Tibial nerve (tissue), 4 donors: Measurements from ENCODE around the gene HPS1. TPM values are rescaled to one million over a fixed set of nuclear protein-coding genes. Genes with fewer than 3 reads are reported as not detected.
A peak's percentile ranks its signal among the peaks of the same experiment; 100 is the strongest.

ENCODE experiments used
- DNase-seq, 2 donors: peaks; one replicate each; pipeline ENCODE4 v3.0.0-alpha.2; 2019; ENCODE audit warnings: low spot score in 2 of 2
- H3K27ac ChIP-seq, 4 donors: fragments of 200-600 bp; sonication (generic) in 3 of 4; one replicate each; pipeline ENCODE4 v1.5.1; 2017 to 2019; ENCODE audit warnings: mild to moderate bottlenecking in 1 of 4
- H3K27me3 ChIP-seq, 2 donors: fragments of 200-600 bp; sonication (generic) in 1 of 2; one replicate each; pipeline versions ENCODE4 v1.5.1 to v1.6.0; 2017 to 2019
- H3K36me3 ChIP-seq, 3 donors: fragments of 200-600 bp; sonication (generic); one replicate each; pipeline ENCODE4 v1.5.1; 2018 to 2019
- H3K4me1 ChIP-seq, 4 donors: fragments of 200-600 bp; sonication (generic) in 3 of 4; one replicate each; pipeline ENCODE4 v1.5.1; 2017 to 2019
- H3K4me3 ChIP-seq, 4 donors: fragments of 200-600 bp; sonication (generic) in 3 of 4; one replicate each; pipeline ENCODE4 v1.5.1; 2017 to 2019; ENCODE audit warnings: mild to moderate bottlenecking in 1 of 4, moderate library complexity in 1 of 4
- H3K9me3 ChIP-seq, 4 donors: fragments of 200-600 bp; sonication (generic) in 3 of 4; one replicate each; pipeline ENCODE4 v1.5.1; 2017 to 2019
- CTCF ChIP-seq, 5 experiments: fragments of 200-600 bp in 3 of 5; fragments of 450-650 bp in 2 of 5; sonication (generic) in 3 of 5; IDR thresholded peaks; one replicate each; pipeline ENCODE4 v1.5.1; 2016 to 2019; ENCODE audit warnings: antibody characterized with exemption in 5 of 5, mild to moderate bottlenecking in 3 of 5, moderate library complexity in 2 of 5
- EP300 ChIP-seq, 2 donors: sonication (generic); formaldehyde crosslinking; IDR thresholded peaks; one replicate each; pipeline ENCODE4 v1.6.1; 2017; ENCODE audit warnings: antibody characterized with exemption in 2 of 2, mild to moderate bottlenecking in 1 of 2
- POLR2A ChIP-seq, 2 donors: fragments of 450-650 bp; IDR thresholded peaks; one replicate each; pipeline ENCODE4 v1.6.1; 2017; ENCODE audit warnings: antibody characterized with exemption in 2 of 2, mild to moderate bottlenecking in 2 of 2, moderate library complexity in 2 of 2
- WGBS, 2 donors: methylation state at CpG; one replicate each; pipeline ENCODE4 v1.1.5; 2018; 5-methylcytosine and 5-hydroxymethylcytosine counted together
- total RNA-seq, 4 donors: library from RNA; depleted of rRNA; stranded (reverse); fragments of >200 nt; gene quantifications; one replicate each; pipeline ENCODE4 v1.1.0, GENCODE V29; 2016

HPS1 gene
- total RNA-seq, 4 donors from 2014 or later, result 38.7 to 101 (median 62.5) TPM

- Histone ChIP-seq H3K4me1 (peaks cover 0 to 32% (median 12%) of the 10 kb centered on the region in 4 donors), H3K4me3 (peak overlapping the region; percentile 45 to 65 (median 56))
Observed at GRCh38 chr10:98414578-98414931, 32.2 kb downstream of the HPS1 start.

GRCh38 chr10:98411768-98412167 is 35.0 kb downstream of the HPS1 start:
- no peak overlapping the region for H3K27ac ChIP-seq
- H3K4me1 ChIP-seq, result peaks cover 0 to 32% (median 12%) of the 10 kb centered on the region in 4 donors
- no peaks in the 10 kb centered on the region for H3K27me3 ChIP-seq
- no peaks in the 10 kb centered on the region for H3K9me3 ChIP-seq
- WGBS, 2 donors, result 68 to 83% methylated on average over 1 of the region's 1 CpG
- TF ChIP-seq CTCF (IDR thresholded peaks at IDR 0.05) (no peak), POLR2A (IDR thresholded peaks at IDR 0.05) (no peak), EP300 (IDR thresholded peaks at IDR 0.05) (no peak)
- peaks cover 0 to 34% (median 0%) of the 10 kb centered on the region in 3 donors for H3K36me3 ChIP-seq
- DNase-seq, result no peak
- no peak overlapping the region for H3K4me3 ChIP-seq

More at GRCh38 chr10:98414578-98414931, 32.2 kb downstream of the HPS1 start:
- peak overlapping the region; percentile 63 to 85 (median 83) for H3K27ac ChIP-seq
- TF ChIP-seq CTCF (IDR thresholded peaks at IDR 0.05) (no peak), EP300 (IDR thresholded peaks at IDR 0.05) (no peak), POLR2A (IDR thresholded peaks at IDR 0.05) (no peak)
- no peaks in the 10 kb centered on the region for H3K9me3 ChIP-seq
- DNase-seq, result no peak
- 23 to 32% methylated on average over 3 of the region's 3 CpGs for WGBS, 2 donors
- H3K27me3 ChIP-seq, result no peaks in the 10 kb centered on the region
- peaks cover 3 to 53% (median 3%) of the 10 kb centered on the region in 3 donors for H3K36me3 ChIP-seq

- 83 to 88% methylated on average over 11 of the region's 11 CpGs for WGBS, 2 donors
- no peaks in the 10 kb centered on the region for H3K27me3 ChIP-seq
- no peak for TF ChIP-seq POLR2A (IDR thresholded peaks at IDR 0.05)
- no peak for TF ChIP-seq CTCF (IDR thresholded peaks at IDR 0.05)
- TF ChIP-seq EP300 (IDR thresholded peaks at IDR 0.05), result no peak
- no peak for DNase-seq
- H3K4me3 ChIP-seq, result no peak overlapping the region
- H3K9me3 ChIP-seq, result no peaks in the 10 kb centered on the region
- peaks cover 0 to 32% (median 12%) of the 10 kb centered on the region in 4 donors for H3K4me1 ChIP-seq
- no peak overlapping the region for H3K27ac ChIP-seq
- H3K36me3 ChIP-seq, result peaks cover 0 to 28% (median 0%) of the 10 kb centered on the region in 3 donors
Observed at GRCh38 chr10:98411166-98411565, 35.6 kb downstream of the HPS1 start.

- WGBS, 2 donors, result 78 to 87% methylated on average over 10 of the region's 10 CpGs
- TF ChIP-seq POLR2A (IDR thresholded peaks at IDR 0.05), result no peak
- TF ChIP-seq CTCF (IDR thresholded peaks at IDR 0.05), result no peak
- TF ChIP-seq EP300 (IDR thresholded peaks at IDR 0.05), result no peak
- no peak overlapping the region for H3K27ac ChIP-seq
Observed at GRCh38 chr10:98410759-98411158, 36.0 kb downstream of the HPS1 start.

GRCh38 chr10:98410135-98410743 is 36.5 kb downstream of the HPS1 start:
- no peak overlapping the region for H3K27ac ChIP-seq
- no peak overlapping the region for H3K4me3 ChIP-seq
- WGBS, 2 donors, result 82 to 98% methylated on average over 4 of the region's 4 CpGs
- no peaks in the 10 kb centered on the region for H3K27me3 ChIP-seq
- peaks cover 0 to 28% (median 0%) of the 10 kb centered on the region in 3 donors for H3K36me3 ChIP-seq
- peaks cover 0 to 26% (median 6%) of the 10 kb centered on the region in 4 donors for H3K4me1 ChIP-seq
- TF ChIP-seq EP300 (IDR thresholded peaks at IDR 0.05), result no peak
- TF ChIP-seq CTCF (IDR thresholded peaks at IDR 0.05), result no peak
- TF ChIP-seq POLR2A (IDR thresholded peaks at IDR 0.05), result no peak
- H3K9me3 ChIP-seq, result no peaks in the 10 kb centered on the region
- DNase-seq, result no peak

More at GRCh38 chr10:98410759-98411158, 36.0 kb downstream of the HPS1 start:
- Histone ChIP-seq H3K4me3 (no peak overlapping the region), H3K36me3 (peaks cover 0 to 28% (median 0%) of the 10 kb centered on the region in 3 donors), H3K4me1 (peaks cover 0 to 30% (median 11%) of the 10 kb centered on the region in 4 donors), H3K27me3 (no peaks in the 10 kb centered on the region), H3K9me3 (no peaks in the 10 kb centered on the region)
- DNase-seq, result no peak
